Keratinocyte (primary cell): ENCODE data around the gene KLHDC4. TPM values are rescaled to one million over a fixed set of nuclear protein-coding genes. Genes with fewer than 3 reads are reported as not detected.

Source experiments
- DNase-seq: peaks from one replicate; pipeline ENCODE4 v3.0.0-alpha.2; 2011; ENCODE audit warnings: low read depth, missing footprints, low spot score
- FAIRE-seq: peaks from 2 replicates; lab custom pipeline; 2011; peaks lifted over from hg19 to GRCh38; lab: Jason Lieb, UNC
- H2AFZ ChIP-seq: 2 replicates; pipeline ENCODE4 v1.6.0; 2012; ENCODE audit warnings: low read length, control low read depth, inconsistent platforms; ENCODE audit not compliant: control insufficient read depth
- H3K27ac ChIP-seq: 2 replicates; pipeline ENCODE4 v1.5.1; 2011; ENCODE audit warnings: low read length; ENCODE audit not compliant: control insufficient read depth, insufficient read depth
- H3K27me3 ChIP-seq: 3 replicates; pipeline ENCODE4 v1.6.0; 2011; ENCODE audit warnings: low read length; ENCODE audit not compliant: control insufficient read depth, insufficient read depth; ENCODE audit errors: extremely low read depth
- H3K36me3 ChIP-seq, 2 experiments: 2 replicates in 1 of 2; 3 replicates in 1 of 2; pipeline ENCODE4 v1.5.1; 2011; ENCODE audit warnings: low read length in 2 of 2, mild to moderate bottlenecking in 1 of 2; ENCODE audit not compliant: control insufficient read depth in 2 of 2, insufficient read depth in 2 of 2; ENCODE audit errors: extremely low read depth in 1 of 2
- H3K4me1 ChIP-seq: 3 replicates; pipeline ENCODE4 v1.5.1; 2011; ENCODE audit warnings: low read length; ENCODE audit not compliant: control insufficient read depth, insufficient read depth; ENCODE audit errors: extremely low read depth
- H3K4me2 ChIP-seq: 3 replicates; pipeline ENCODE4 v1.6.0; 2011; ENCODE audit warnings: low read depth, low read length; ENCODE audit not compliant: control insufficient read depth, insufficient read depth; ENCODE audit errors: extremely low read depth
- H3K4me3 ChIP-seq, 3 experiments: fragments of 200-600 bp in 1 of 3; sonication (generic) in 1 of 3; 2 replicates in 2 of 3; 3 replicates in 1 of 3; pipeline ENCODE4 v1.5.1; 2011 to 2016; ENCODE audit warnings: low read length in 3 of 3, mild to moderate bottlenecking in 3 of 3, control low read depth in 2 of 3, inconsistent platforms in 1 of 3, low read depth in 1 of 3, mixed read lengths in 1 of 3, mixed run types in 1 of 3, moderate library complexity in 1 of 3; ENCODE audit not compliant: control insufficient read depth in 2 of 3, insufficient read depth in 2 of 3; ENCODE audit errors: extremely low read depth in 1 of 3
- H3K79me2 ChIP-seq: 2 replicates; pipeline ENCODE4 v1.6.0; 2012; ENCODE audit warnings: low read length; ENCODE audit not compliant: control insufficient read depth, insufficient read depth
- H3K9ac ChIP-seq: 3 replicates; pipeline ENCODE4 v1.6.0; 2011; ENCODE audit warnings: low read length; ENCODE audit not compliant: control insufficient read depth, insufficient read depth; ENCODE audit errors: extremely low read depth
- H3K9me1 ChIP-seq: 3 replicates; pipeline ENCODE4 v1.6.0; 2011; ENCODE audit warnings: low read length; ENCODE audit not compliant: control insufficient read depth, insufficient read depth; ENCODE audit errors: extremely low read depth
- H3K9me3 ChIP-seq: 2 replicates; pipeline ENCODE4 v1.5.1; 2012; ENCODE audit warnings: low read depth, low read length; ENCODE audit not compliant: control insufficient read depth
- H4K20me1 ChIP-seq: 3 replicates; pipeline ENCODE4 v1.6.0; 2011; ENCODE audit warnings: low read length; ENCODE audit not compliant: control insufficient read depth, insufficient read depth; ENCODE audit errors: extremely low read depth
- EZH2 ChIP-seq: IDR thresholded peaks from one replicate; pipeline ENCODE4 v1.6.1; 2012; ENCODE audit warnings: inconsistent platforms, mild to moderate bottlenecking, low read length, moderate library complexity
- dilution Hi-C: fragments of 300-500 bp; cut with MboI; formaldehyde crosslinking; loops from one replicate; pipeline ENCODE4 v1.7.0; 2020; ENCODE audit warnings: low sequenced_read_pairs; ENCODE audit not compliant: extremely low pct_ligation_motif_present
- polyA plus RNA-seq, 5 experiments: library from polyadenylated mRNA; depleted of rRNA in 3 of 5; stranded (reverse) in 3 of 5; stranded (forward) in 1 of 5; unstranded in 1 of 5; fragments of >200 nt; gene quantifications; 1 replicate in 1 of 5; 2 replicates in 3 of 5; 3 replicates in 1 of 5; pipeline versions ENCODE4 v1.2.1 to v1.2.3, GENCODE V29; 2011 to 2012; ENCODE audit warnings: missing spikeins in 2 of 5, low read depth in 1 of 5, low replicate concordance in 1 of 5
- TF ChIP-seq, protein P1 (sequence below), 3 experiments: IDR thresholded peaks in 1 of 3; conservative IDR thresholded peaks in 1 of 3; optimal IDR thresholded peaks in 1 of 3; 2 replicates in 2 of 3; 3 replicates in 1 of 3; pipeline versions ENCODE3 to v1.5.1; 2011; ENCODE audit warnings: low read length in 3 of 3, mild to moderate bottlenecking in 3 of 3, moderate library complexity in 2 of 3, control low read depth in 1 of 3, inconsistent platforms in 1 of 3; ENCODE audit not compliant: insufficient read depth in 2 of 3; ENCODE audit errors: extremely low read depth in 1 of 3

The KLHDC4 gene
- polyA plus RNA-seq, 1 donor (not counting 4 experiments of a cell fraction or from before 2014, with no cell fraction given) = 13.4 TPM

DNA sequence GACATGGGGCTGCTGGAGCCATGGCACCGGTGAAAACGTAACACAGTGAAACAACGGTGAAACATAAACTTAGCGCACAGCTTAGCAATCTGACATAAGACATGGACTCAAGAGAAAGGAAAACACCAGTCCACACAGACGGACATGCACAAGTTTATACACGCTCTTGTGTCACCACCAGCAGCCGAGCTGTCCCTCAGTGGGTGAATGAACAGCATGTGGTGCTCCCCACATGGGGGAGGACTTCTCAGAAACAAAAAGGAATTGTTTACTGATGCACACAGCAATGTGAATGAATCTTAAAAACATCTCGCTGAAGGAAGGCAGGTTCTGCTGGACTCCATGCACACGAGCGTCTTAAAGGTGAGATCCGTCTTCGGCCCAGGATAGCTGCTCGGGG lies 34.2 kb downstream of the KLHDC4 start:
- no peak for FAIRE-seq
- no peak overlapping the region for H3K9ac ChIP-seq
- H3K27ac ChIP-seq = no peak overlapping the region
- no peaks in the 10 kb centered on the region for H3K27me3 ChIP-seq
- dilution Hi-C loops = no loop called here
- H3K4me1 ChIP-seq = no peaks in the 10 kb centered on the region
- no peak overlapping the region for H3K4me3 ChIP-seq
- no peaks in the 10 kb centered on the region for H3K9me1 ChIP-seq
- H4K20me1 ChIP-seq = peaks cover 4% of the 10 kb centered on the region
- H3K9me3 ChIP-seq = no peaks in the 10 kb centered on the region
- DNase-seq = no peak
- no peak overlapping the region for H3K4me2 ChIP-seq
- no peak for TF ChIP-seq EZH2
- TF ChIP-seq, protein P1, sequence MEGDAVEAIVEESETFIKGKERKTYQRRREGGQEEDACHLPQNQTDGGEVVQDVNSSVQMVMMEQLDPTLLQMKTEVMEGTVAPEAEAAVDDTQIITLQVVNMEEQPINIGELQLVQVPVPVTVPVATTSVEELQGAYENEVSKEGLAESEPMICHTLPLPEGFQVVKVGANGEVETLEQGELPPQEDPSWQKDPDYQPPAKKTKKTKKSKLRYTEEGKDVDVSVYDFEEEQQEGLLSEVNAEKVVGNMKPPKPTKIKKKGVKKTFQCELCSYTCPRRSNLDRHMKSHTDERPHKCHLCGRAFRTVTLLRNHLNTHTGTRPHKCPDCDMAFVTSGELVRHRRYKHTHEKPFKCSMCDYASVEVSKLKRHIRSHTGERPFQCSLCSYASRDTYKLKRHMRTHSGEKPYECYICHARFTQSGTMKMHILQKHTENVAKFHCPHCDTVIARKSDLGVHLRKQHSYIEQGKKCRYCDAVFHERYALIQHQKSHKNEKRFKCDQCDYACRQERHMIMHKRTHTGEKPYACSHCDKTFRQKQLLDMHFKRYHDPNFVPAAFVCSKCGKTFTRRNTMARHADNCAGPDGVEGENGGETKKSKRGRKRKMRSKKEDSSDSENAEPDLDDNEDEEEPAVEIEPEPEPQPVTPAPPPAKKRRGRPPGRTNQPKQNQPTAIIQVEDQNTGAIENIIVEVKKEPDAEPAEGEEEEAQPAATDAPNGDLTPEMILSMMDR (optimal IDR thresholded peaks at IDR 0.05 in 1 of 3, IDR thresholded peaks at IDR 0.05 in 1 of 3, conservative IDR thresholded peaks at IDR 0.05 in 1 of 3; ENCODE audit: extremely low read depth in 1 of 3, insufficient read depth in 2 of 3, low read length in 3 of 3) = no peak
- H3K79me2 ChIP-seq = peaks cover 2% of the 10 kb centered on the region
- H2AFZ ChIP-seq = no peak overlapping the region
- peaks cover 14 to 20% of the 10 kb centered on the region in 2 experiments for H3K36me3 ChIP-seq

DNA sequence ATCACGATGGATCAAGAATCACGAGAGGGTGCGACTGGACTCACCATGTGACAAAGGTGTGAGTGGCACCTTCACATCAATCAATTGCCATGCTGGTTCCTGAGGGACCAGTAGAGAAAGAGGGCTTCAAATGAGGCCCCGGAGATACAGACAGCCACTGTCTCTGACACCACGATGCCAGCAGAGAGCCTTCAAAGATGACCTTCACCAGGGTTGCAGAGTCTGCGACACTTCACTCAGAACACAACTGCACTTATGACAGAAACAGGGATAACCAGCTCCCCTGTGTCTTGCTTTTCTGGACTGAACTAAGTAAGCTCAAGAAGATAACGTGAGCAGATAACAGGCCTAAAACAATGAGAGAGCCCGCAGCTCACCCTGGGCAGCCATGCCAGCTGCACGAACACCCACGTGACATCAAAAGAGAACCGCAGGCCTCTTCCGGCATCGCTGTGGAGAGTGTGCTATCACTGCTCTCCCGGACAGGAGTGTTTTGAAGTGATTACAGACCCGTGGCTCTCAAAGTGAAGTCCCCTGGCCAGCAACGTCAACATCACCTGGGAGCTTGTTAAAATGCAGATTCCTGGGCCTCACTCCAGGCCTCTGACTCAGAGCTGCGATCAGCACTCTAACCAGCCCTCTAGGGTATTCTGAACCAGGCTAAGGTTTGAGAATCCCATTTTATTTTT lies 36.4 kb downstream of the KLHDC4 start:
- Histone ChIP-seq H2AFZ (no peak overlapping the region), H3K4me3 (no peak overlapping the region), H3K79me2 (peaks cover 2% of the 10 kb centered on the region), H3K27ac (no peak overlapping the region), H4K20me1 (peaks cover 4% of the 10 kb centered on the region), H3K9me3 (no peaks in the 10 kb centered on the region), H3K27me3 (no peaks in the 10 kb centered on the region), H3K9ac (no peak overlapping the region), H3K9me1 (no peaks in the 10 kb centered on the region), H3K4me1 (no peaks in the 10 kb centered on the region), H3K36me3 (peaks cover 12 to 20% of the 10 kb centered on the region in 2 experiments), H3K4me2 (no peak overlapping the region)
- FAIRE-seq = no peak
- TF ChIP-seq EZH2 = no peak
- TF ChIP-seq, protein P1 (optimal IDR thresholded peaks at IDR 0.05 in 1 of 3, IDR thresholded peaks at IDR 0.05 in 1 of 3, conservative IDR thresholded peaks at IDR 0.05 in 1 of 3; ENCODE audit: extremely low read depth in 1 of 3, insufficient read depth in 2 of 3, low read length in 3 of 3) = no peak
- DNase-seq = no peak
- dilution Hi-C loops = no loop called here
